Measurements from ENCODE around the gene GRIFIN. TPM values are rescaled to one million over a fixed set of nuclear protein-coding genes. Genes with fewer than 3 reads are reported as not detected.

Gene GRIFIN
- total and polyA plus RNA-seq, 9 of the 15 experiments (the other 6 are each of a cell fraction or from before 2014, with no cell fraction given) = not detected

- TF ChIP-seq ZNF609 (CRISPR knock-in tag; IDR thresholded peaks at IDR 0.05; ENCODE audit: borderline replicate concordance) (no peak), NR2C1 (IDR thresholded peaks at IDR 0.05) (no peak), NR2C1 (tag; IDR thresholded peaks at IDR 0.05) (no peak), NCOA4 (IDR thresholded peaks at IDR 0.05; ENCODE audit: partially characterized antibody) (no peak), CHD7 (IDR thresholded peaks at IDR 0.05; ENCODE audit: low read depth, low read length) (no peak), HNRNPK (IDR thresholded peaks at IDR 0.05; ENCODE audit: low read depth, low read length, poor library complexity, severe bottlenecking) (no peak), HOMEZ (CRISPR knock-in tag; IDR thresholded peaks at IDR 0.05) (no peak), SRSF1 (IDR thresholded peaks at IDR 0.05; ENCODE audit: low read depth, low read length) (no peak)
These were observed 8.0 kb downstream of the GRIFIN start (continued) for GRCh38 chr7:2468227-2468626.
